WI38 (cell line): ENCODE data around the gene ADGRL2.

Experiments
- H3K4me3 ChIP-seq: 2 replicates; pipeline ENCODE4 v1.5.1; 2011; ENCODE audit warnings: low read depth, mild to moderate bottlenecking, control low read depth, low read length
- CTCF ChIP-seq: IDR thresholded peaks from 2 replicates; pipeline ENCODE4 v1.5.1; 2012; ENCODE audit warnings: low read depth, mild to moderate bottlenecking, control low read depth, low read length

The ADGRL2 gene

GRCh38 chr1:81847063-81847462 is 46.3 kb downstream of the ADGRL2 start:
- H3K4me3 ChIP-seq: no peak overlapping the region
- TF ChIP-seq CTCF: no peak

GRCh38 chr1:81848880-81849682 is 48.3 kb downstream of the ADGRL2 start:
- no peak for TF ChIP-seq CTCF
- H3K4me3 ChIP-seq: no peak overlapping the region

GRCh38 chr1:81850031-81850430 is 49.3 kb downstream of the ADGRL2 start:
- H3K4me3 ChIP-seq: no peak overlapping the region
- no peak for TF ChIP-seq CTCF

- no peak overlapping the region for H3K4me3 ChIP-seq
- TF ChIP-seq CTCF: no peak
These were observed 49.8 kb downstream of the ADGRL2 start for GRCh38 chr1:81850495-81850894.

DNA sequence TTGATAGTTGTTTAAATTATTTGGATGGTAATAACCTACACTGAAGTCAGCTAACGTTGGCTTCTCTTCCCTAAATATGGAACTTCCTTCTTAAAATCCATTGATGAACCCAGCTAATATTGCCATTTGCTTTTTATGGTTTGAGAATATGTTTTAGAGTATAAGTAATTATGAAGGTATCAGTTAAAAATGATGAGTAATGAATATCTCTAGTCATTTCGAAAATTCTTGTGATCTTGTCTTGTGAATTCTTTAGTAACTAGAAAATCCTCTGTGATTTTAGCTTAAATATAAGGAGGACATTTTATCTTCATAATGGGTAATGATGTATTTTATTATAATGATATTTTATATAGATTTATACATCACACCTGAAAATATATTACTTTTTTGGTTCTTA is 50.5 kb downstream of the ADGRL2 start:
- no peak for TF ChIP-seq CTCF
- H3K4me3 ChIP-seq: no peak overlapping the region

GRCh38 chr1:81852961-81853360 is 52.2 kb downstream of the ADGRL2 start:
- no peak for TF ChIP-seq CTCF
- no peak overlapping the region for H3K4me3 ChIP-seq

GRCh38 chr1:81867235-81867634 is 66.5 kb downstream of the ADGRL2 start:
- no peak overlapping the region for H3K4me3 ChIP-seq
- no peak for TF ChIP-seq CTCF
